ENCODE data around the gene HSPA12B. TPM values are rescaled to one million over a fixed set of nuclear protein-coding genes. Genes with fewer than 3 reads are reported as not detected.

HSPA12B gene, protein sequence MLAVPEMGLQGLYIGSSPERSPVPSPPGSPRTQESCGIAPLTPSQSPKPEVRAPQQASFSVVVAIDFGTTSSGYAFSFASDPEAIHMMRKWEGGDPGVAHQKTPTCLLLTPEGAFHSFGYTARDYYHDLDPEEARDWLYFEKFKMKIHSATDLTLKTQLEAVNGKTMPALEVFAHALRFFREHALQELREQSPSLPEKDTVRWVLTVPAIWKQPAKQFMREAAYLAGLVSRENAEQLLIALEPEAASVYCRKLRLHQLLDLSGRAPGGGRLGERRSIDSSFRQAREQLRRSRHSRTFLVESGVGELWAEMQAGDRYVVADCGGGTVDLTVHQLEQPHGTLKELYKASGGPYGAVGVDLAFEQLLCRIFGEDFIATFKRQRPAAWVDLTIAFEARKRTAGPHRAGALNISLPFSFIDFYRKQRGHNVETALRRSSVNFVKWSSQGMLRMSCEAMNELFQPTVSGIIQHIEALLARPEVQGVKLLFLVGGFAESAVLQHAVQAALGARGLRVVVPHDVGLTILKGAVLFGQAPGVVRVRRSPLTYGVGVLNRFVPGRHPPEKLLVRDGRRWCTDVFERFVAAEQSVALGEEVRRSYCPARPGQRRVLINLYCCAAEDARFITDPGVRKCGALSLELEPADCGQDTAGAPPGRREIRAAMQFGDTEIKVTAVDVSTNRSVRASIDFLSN
- total RNA-seq (2014; rRNA removed; shearing (Covaris generic)): not detected in 2 replicates
- total RNA-seq (2022): not detected in 2 replicates
- Bru-seq, nascent RNA: percentile 6 among the genes with signal in this experiment
- not detected for BruChase-seq, experiment 1, labeled RNA remaining after a 6-hour chase
- BruChase-seq, experiment 2, labeled RNA remaining after a 2-hour chase: not detected
- long read RNA-seq, partial matches to known transcripts: 0 of 3 reads
- long read RNA-seq, other reads (novel, unspliced or antisense): 3 of 3 reads

DNA sequence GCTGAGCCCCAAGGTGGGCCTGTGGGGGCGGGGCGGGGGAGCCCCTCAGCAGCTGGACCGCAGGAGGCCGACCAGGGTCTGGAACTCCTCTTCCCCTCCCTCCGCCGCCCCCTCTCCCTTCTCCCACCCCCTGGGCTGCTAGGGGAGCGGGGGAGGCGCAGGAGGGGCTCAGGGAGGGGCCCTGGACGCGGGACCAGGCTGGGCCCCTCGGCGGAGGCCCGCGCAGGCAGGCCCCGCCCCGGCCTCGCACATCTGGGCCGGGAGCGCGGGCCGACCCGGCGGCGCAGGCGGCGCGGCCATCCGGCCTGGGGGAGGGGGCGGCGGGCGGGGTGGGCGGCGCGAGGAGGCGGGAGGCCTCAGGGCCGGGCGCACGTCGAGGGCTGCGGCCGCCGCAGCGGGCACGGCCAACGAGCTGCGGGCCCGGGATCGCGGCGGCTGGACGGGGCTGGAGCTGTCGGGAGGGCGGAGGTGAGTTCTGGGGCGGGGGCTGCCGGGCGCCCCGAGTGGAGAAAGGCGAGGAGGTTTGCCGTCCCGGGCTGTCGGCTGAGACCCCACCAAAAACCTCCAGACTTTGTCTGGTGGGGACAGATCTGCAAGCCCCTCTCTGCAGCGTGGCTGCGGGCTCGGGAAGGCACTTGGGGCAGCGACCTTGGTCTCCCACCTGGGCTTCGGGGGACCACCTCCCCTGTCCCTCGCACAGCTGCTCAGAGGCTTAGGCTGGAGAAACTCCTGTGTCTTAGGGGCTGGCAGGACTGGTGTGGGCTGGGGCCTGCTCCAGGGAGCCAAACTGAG, at the start of gene HSPA12B:
Gene HSPA12B, plus strand, starts transcription at position 359 of the 792 bp plus-strand sequence. CDS start 5,990 bp downstream, outside the sequence.
- DNase-seq (ENCODE audit: low spot score): no peak
- Histone ChIP-seq H4K20me1 (ENCODE audit: insufficient read depth, low read length) (no peaks in the 10 kb centered on the region), H3K4me2 (ENCODE audit: low read length) (no peak within 1 kb of the TSS), H3K79me2 (ENCODE audit: insufficient read depth, low read depth, low read length) (no peaks in the 10 kb centered on the region), H3K27ac (ENCODE audit: low read depth, low read length, poor library complexity, severe bottlenecking) (no peak within 1 kb of the TSS), H3K4me1 (ENCODE audit: insufficient read depth, low read length, poor library complexity, severe bottlenecking) (no peaks in the 10 kb centered on the region), H3K4me3 (ENCODE audit: low read depth, low read length, poor library complexity, severe bottlenecking) (no peak within 1 kb of the TSS), H3K9me3 (ENCODE audit: low read length) (no peaks in the 10 kb centered on the region), H3K9me2 (ENCODE audit: insufficient read depth, low read length) (no peaks in the 10 kb centered on the region), H2AFZ (ENCODE audit: low read length) (no peak within 1 kb of the TSS), H3K36me3 (ENCODE audit: insufficient read depth, low read length) (no peaks in the 10 kb centered on the region)
- BruUV-seq (replicated peaks): no TSS peak
- POLR2A ChIA-PET: no interaction called here
- TF ChIP-seq, protein P1, sequence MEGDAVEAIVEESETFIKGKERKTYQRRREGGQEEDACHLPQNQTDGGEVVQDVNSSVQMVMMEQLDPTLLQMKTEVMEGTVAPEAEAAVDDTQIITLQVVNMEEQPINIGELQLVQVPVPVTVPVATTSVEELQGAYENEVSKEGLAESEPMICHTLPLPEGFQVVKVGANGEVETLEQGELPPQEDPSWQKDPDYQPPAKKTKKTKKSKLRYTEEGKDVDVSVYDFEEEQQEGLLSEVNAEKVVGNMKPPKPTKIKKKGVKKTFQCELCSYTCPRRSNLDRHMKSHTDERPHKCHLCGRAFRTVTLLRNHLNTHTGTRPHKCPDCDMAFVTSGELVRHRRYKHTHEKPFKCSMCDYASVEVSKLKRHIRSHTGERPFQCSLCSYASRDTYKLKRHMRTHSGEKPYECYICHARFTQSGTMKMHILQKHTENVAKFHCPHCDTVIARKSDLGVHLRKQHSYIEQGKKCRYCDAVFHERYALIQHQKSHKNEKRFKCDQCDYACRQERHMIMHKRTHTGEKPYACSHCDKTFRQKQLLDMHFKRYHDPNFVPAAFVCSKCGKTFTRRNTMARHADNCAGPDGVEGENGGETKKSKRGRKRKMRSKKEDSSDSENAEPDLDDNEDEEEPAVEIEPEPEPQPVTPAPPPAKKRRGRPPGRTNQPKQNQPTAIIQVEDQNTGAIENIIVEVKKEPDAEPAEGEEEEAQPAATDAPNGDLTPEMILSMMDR (conservative IDR thresholded peaks at IDR 0.05; ENCODE audit: low read length): no peak
- no peak for TF ChIP-seq EZH2phosphoT487 (IDR thresholded peaks at IDR 0.05; ENCODE audit: borderline replicate concordance, low read depth, low read length)
- intact Hi-C loops (cut with micrococcal nuclease; ENCODE audit: unreplicated experiment): no loop called here
- CTCF ChIA-PET (ENCODE audit: unreplicated experiment): no interaction called here

DNA sequence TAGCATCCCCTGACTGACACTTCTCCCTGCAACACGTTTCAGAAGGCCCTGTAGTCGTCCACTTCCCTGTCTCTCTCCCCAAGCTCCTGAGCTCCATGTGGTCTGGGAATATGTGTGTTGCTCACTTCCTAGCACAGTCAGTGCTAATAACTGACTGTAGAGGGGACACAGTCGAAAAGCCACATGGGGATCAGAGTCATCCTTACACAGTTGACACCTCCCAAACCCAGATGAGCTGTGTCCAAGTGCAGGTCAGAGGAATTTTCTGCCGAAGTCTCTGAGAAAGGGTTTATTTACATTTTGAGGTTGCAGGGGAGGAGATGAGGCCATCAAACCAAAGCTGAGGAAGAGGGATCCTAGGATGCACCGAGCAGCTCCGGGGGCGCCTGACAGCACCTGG, 47.1 kb upstream of the HSPA12B start:
- Histone ChIP-seq H3K9me3 (ENCODE audit: low read length) (no peaks in the 10 kb centered on the region), H3K4me3 (ENCODE audit: low read depth, low read length, poor library complexity, severe bottlenecking) (no peak overlapping the region), H3K27ac (ENCODE audit: low read depth, low read length, poor library complexity, severe bottlenecking) (no peak overlapping the region), H3K79me2 (ENCODE audit: insufficient read depth, low read depth, low read length) (no peaks in the 10 kb centered on the region), H4K20me1 (ENCODE audit: insufficient read depth, low read length) (no peaks in the 10 kb centered on the region), H3K4me1 (ENCODE audit: insufficient read depth, low read length, poor library complexity, severe bottlenecking) (no peaks in the 10 kb centered on the region), H3K4me2 (ENCODE audit: low read length) (no peak overlapping the region), H2AFZ (ENCODE audit: low read length) (no peak overlapping the region), H3K9me2 (ENCODE audit: insufficient read depth, low read length) (no peaks in the 10 kb centered on the region), H3K36me3 (ENCODE audit: insufficient read depth, low read length) (no peaks in the 10 kb centered on the region)
- CTCF ChIA-PET (ENCODE audit: unreplicated experiment): no interaction called here
- DNase-seq (ENCODE audit: low spot score): no peak
- POLR2A ChIA-PET: no interaction called here
- intact Hi-C loops (cut with micrococcal nuclease; ENCODE audit: unreplicated experiment): no loop called here
- TF ChIP-seq EZH2phosphoT487 (IDR thresholded peaks at IDR 0.05; ENCODE audit: borderline replicate concordance, low read depth, low read length): no peak
- TF ChIP-seq, protein P1 (conservative IDR thresholded peaks at IDR 0.05; ENCODE audit: low read length): no peak
- no TSS peak for BruUV-seq (replicated peaks)

All from OCI-LY7 (cell line).